Cerebellar nuclear complex (tissue), 1 donor: ENCODE results near the gene DGKI.

Experiments used
- DNase-seq, 2 experiments: peaks; one replicate each; lab custom pipeline; 2025; lab: John Stamatoyannopoulos, UW

Gene DGKI

GRCh38 chr7:137539111-137539715 is 307.6 kb downstream of the DGKI start:
- DNase-seq: no peak

- no peak for DNase-seq
Observed at GRCh38 chr7:137538361-137538762, 308.4 kb downstream of the DGKI start.

GRCh38 chr7:137535579-137535978 is 311.2 kb downstream of the DGKI start:
- DNase-seq: no peak

GRCh38 chr7:137531671-137532070 is 315.1 kb downstream of the DGKI start:
- no peak for DNase-seq

GRCh38 chr7:137527634-137528033 is 319.1 kb downstream of the DGKI start:
- DNase-seq: no peak

GRCh38 chr7:137523171-137523570 is 323.6 kb downstream of the DGKI start:
- DNase-seq: no peak

GRCh38 chr7:137521451-137521850 is 325.3 kb downstream of the DGKI start:
- DNase-seq: no peak

- DNase-seq: no peak
Observed at GRCh38 chr7:137519947-137520346, 326.8 kb downstream of the DGKI start.

- DNase-seq: no peak
Observed at GRCh38 chr7:137519181-137519691, 327.5 kb downstream of the DGKI start.

- DNase-seq: no peak
Observed at GRCh38 chr7:137513091-137513490, 333.7 kb downstream of the DGKI start.

- no peak for DNase-seq
Observed at GRCh38 chr7:137507096-137507495, 339.7 kb downstream of the DGKI start.

- DNase-seq: no peak
Observed at GRCh38 chr7:137506031-137506430, 340.7 kb downstream of the DGKI start.

GRCh38 chr7:137501562-137501961 is 345.2 kb downstream of the DGKI start:
- no peak for DNase-seq

GRCh38 chr7:137492889-137493288 is 353.9 kb downstream of the DGKI start:
- DNase-seq: no peak

- no peak for DNase-seq
Observed at GRCh38 chr7:137489880-137490279, 356.9 kb downstream of the DGKI start.

- no peak for DNase-seq
Observed at GRCh38 chr7:137488038-137488437, 358.7 kb downstream of the DGKI start.

GRCh38 chr7:137485818-137486217 is 361.0 kb downstream of the DGKI start:
- no peak for DNase-seq

- no peak for DNase-seq
Observed at GRCh38 chr7:137484326-137484725, 362.4 kb downstream of the DGKI start.

- DNase-seq: no peak
Observed at GRCh38 chr7:137482466-137482865, 364.3 kb downstream of the DGKI start.

- DNase-seq: no peak
Observed at GRCh38 chr7:137480824-137481365, 365.9 kb downstream of the DGKI start.

- DNase-seq: no peak
Observed at GRCh38 chr7:137480401-137480800, 366.4 kb downstream of the DGKI start.

- no peak for DNase-seq
Observed at GRCh38 chr7:137476937-137477336, 369.8 kb downstream of the DGKI start.

GRCh38 chr7:137475966-137476365 is 370.8 kb downstream of the DGKI start:
- DNase-seq: peak in 1 of 2 experiments; percentile 4

GRCh38 chr7:137474540-137475026 is 372.2 kb downstream of the DGKI start:
- no peak for DNase-seq
